ENCODE results near the gene ASIC4.
A peak's percentile ranks its signal among the peaks of the same experiment; 100 is the strongest.

ASIC4 gene

GRCh38 chr2:219554350-219554749 lies 40.1 kb downstream of the ASIC4 start:
- DNase-seq, result no peak

GRCh38 chr2:219555956-219556355 lies 41.7 kb downstream of the ASIC4 start:
- no peak for DNase-seq

- no peak for DNase-seq
These were observed 42.1 kb downstream of the ASIC4 start for GRCh38 chr2:219556413-219556812.

- DNase-seq, result no peak
These were observed 43.0 kb downstream of the ASIC4 start for GRCh38 chr2:219557320-219557719.

- no peak for DNase-seq
These were observed 43.8 kb downstream of the ASIC4 start for GRCh38 chr2:219557791-219558785.

- no peak for DNase-seq
These were observed 45.1 kb downstream of the ASIC4 start for GRCh38 chr2:219559156-219559915.

- peak; percentile 20 for DNase-seq
These were observed 46.0 kb downstream of the ASIC4 start for GRCh38 chr2:219560037-219560892.

- DNase-seq, result no peak
These were observed 46.6 kb downstream of the ASIC4 start for GRCh38 chr2:219560893-219561178.

- DNase-seq, result no peak
These were observed 47.1 kb downstream of the ASIC4 start for GRCh38 chr2:219561179-219562048.

- DNase-seq, result no peak
These were observed 48.1 kb downstream of the ASIC4 start for GRCh38 chr2:219562049-219563020.

GRCh38 chr2:219563271-219563928 lies 49.1 kb downstream of the ASIC4 start:
- DNase-seq, result no peak

- DNase-seq, result no peak
These were observed 51.1 kb downstream of the ASIC4 start for GRCh38 chr2:219565130-219566080.

- DNase-seq, result no peak
These were observed 52.4 kb downstream of the ASIC4 start for GRCh38 chr2:219566640-219567039.

GRCh38 chr2:219567131-219567530 lies 52.8 kb downstream of the ASIC4 start:
- no peak for DNase-seq

GRCh38 chr2:219567791-219568361 lies 53.6 kb downstream of the ASIC4 start:
- DNase-seq, result no peak

- DNase-seq, result no peak
These were observed 54.8 kb downstream of the ASIC4 start for GRCh38 chr2:219569041-219569440.

GRCh38 chr2:219569635-219570034 lies 55.4 kb downstream of the ASIC4 start:
- DNase-seq, result no peak

- no peak for DNase-seq
These were observed 56.1 kb downstream of the ASIC4 start for GRCh38 chr2:219570194-219570923.
